ENCODE measurements around the gene OPN1MW3. TPM values are rescaled to one million over a fixed set of nuclear protein-coding genes. Genes with fewer than 3 reads are reported as not detected.
"Not testable (repeated sequence)": the region's sequence is repeated elsewhere in the genome, so short reads cannot be mapped to it uniquely, and the experiment has no call there.

OPN1MW3 gene
- total RNA-seq, 1 donor from 2014 or later, result not detected

DNA sequence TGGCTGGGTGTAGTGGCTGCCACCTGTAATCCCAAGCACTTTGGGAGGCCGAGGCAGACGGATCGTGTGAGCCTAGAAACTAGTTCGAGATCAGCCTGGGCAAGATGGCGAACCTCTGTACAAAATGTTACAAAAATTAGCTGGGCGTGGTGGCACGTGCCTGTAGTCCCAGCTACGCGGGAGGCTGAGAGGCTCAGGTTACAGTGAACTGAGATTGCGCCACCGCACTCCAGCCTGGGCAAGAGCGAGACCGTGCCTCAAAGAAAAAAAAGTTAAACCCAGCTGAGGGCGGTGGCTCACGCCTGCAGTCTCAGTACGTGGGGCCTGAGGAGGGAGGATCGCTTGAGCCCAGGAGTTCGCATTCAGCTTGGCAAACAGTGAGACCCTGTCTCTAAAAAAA lies 39.3 kb downstream of the OPN1MW3 start:
- peak; percentile 46 for DNase-seq (ENCODE audit: low spot score)
- no peak overlapping the region for H3K27ac Mint-ChIP-seq (ENCODE audit: unreplicated experiment)
- H3K27me3 Mint-ChIP-seq (ENCODE audit: low read depth), result no peaks in the 10 kb centered on the region
- H3K36me3 Mint-ChIP-seq (ENCODE audit: low read depth), result no peaks in the 10 kb centered on the region
- no peak overlapping the region for H3K4me3 Mint-ChIP-seq (ENCODE audit: unreplicated experiment)
- H3K9me3 Mint-ChIP-seq (ENCODE audit: low read depth), result peaks cover 9% of the 10 kb centered on the region
- TF ChIP-seq, protein P1, sequence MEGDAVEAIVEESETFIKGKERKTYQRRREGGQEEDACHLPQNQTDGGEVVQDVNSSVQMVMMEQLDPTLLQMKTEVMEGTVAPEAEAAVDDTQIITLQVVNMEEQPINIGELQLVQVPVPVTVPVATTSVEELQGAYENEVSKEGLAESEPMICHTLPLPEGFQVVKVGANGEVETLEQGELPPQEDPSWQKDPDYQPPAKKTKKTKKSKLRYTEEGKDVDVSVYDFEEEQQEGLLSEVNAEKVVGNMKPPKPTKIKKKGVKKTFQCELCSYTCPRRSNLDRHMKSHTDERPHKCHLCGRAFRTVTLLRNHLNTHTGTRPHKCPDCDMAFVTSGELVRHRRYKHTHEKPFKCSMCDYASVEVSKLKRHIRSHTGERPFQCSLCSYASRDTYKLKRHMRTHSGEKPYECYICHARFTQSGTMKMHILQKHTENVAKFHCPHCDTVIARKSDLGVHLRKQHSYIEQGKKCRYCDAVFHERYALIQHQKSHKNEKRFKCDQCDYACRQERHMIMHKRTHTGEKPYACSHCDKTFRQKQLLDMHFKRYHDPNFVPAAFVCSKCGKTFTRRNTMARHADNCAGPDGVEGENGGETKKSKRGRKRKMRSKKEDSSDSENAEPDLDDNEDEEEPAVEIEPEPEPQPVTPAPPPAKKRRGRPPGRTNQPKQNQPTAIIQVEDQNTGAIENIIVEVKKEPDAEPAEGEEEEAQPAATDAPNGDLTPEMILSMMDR (IDR thresholded peaks at IDR 0.05), result no peak
- H3K4me1 Mint-ChIP-seq (ENCODE audit: low read depth), result no peaks in the 10 kb centered on the region

DNA sequence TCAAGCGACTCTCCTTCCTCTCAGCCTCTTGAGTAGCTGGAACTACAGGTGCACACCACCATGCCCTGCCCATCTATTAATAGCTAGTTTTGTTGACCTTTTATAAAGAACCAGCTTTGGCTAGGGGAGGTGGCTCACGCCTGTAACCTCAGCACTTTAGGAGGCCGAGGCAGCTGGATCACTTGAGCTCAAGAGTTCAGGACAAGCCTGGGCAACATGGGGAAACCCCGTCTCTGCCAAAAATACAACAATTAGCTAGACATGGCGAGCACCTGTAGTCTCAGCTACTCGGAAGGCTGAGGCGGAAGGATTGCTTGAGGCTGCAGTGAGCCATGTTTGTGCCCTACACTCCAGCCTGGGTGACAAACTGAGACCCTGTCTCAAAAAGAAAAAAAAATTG lies 40.9 kb downstream of the OPN1MW3 start:
- H3K4me3 Mint-ChIP-seq (ENCODE audit: unreplicated experiment), result no peak overlapping the region
- peaks cover 9% of the 10 kb centered on the region for H3K9me3 Mint-ChIP-seq (ENCODE audit: low read depth)
- H3K36me3 Mint-ChIP-seq (ENCODE audit: low read depth), result no peaks in the 10 kb centered on the region
- no peaks in the 10 kb centered on the region for H3K27me3 Mint-ChIP-seq (ENCODE audit: low read depth)
- TF ChIP-seq, protein P1 (IDR thresholded peaks at IDR 0.05), result no peak
- DNase-seq (ENCODE audit: low spot score), result peak; percentile 18
- H3K27ac Mint-ChIP-seq (ENCODE audit: unreplicated experiment), result no peak overlapping the region
- no peaks in the 10 kb centered on the region for H3K4me1 Mint-ChIP-seq (ENCODE audit: low read depth)

DNA sequence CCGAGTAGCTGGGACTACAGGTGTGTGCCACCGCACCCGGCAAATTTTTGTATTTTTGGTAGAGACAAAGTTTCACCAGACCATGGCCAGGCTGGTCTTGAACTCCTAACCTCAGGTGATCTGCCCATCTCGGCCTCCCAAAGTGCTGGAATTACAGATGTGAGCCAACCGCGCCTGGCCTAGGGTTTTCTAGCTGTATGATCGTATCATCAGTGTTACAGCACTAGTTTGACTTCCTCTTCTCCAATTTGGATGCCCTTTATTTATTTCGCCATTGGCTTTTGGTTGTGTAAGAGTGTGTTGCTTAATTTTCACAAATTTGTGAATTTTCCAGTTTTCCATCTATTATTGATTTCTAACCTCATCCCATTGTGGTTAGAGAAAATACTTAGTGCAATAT lies 43.4 kb downstream of the OPN1MW3 start:
- Mint-ChIP-seq H3K36me3 (ENCODE audit: low read depth) (peaks cover 2% of the 10 kb centered on the region), H3K9me3 (ENCODE audit: low read depth) (peaks cover 11% of the 10 kb centered on the region), H3K27me3 (ENCODE audit: low read depth) (peaks cover 2% of the 10 kb centered on the region), H3K4me3 (ENCODE audit: unreplicated experiment) (no peak overlapping the region), H3K27ac (ENCODE audit: unreplicated experiment) (no peak overlapping the region), H3K4me1 (ENCODE audit: low read depth) (no peaks in the 10 kb centered on the region)
- TF ChIP-seq, protein P1 (IDR thresholded peaks at IDR 0.05), result no peak
- DNase-seq (ENCODE audit: low spot score), result peak; percentile 33

DNA sequence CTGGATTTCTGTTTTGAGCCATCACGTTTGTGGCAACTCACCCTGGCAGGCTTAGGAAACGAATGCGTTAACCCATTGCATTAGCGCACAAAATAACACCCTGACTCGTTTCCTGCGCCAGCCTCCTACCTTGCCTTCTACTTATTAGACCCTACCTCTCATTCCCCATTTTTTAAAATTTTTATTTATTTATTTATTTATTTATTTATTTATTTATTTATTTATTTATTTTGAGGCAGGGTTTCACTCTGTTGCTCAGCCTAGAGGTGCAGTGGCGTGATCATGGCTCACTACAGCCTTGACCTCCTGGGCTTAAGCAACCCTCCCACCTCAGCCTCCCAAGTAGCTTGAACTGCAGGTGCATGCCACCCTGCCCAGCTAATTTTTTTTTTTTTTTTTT lies 45.6 kb downstream of the OPN1MW3 start:
- H3K4me3 Mint-ChIP-seq (ENCODE audit: unreplicated experiment); H3K27me3 Mint-ChIP-seq (ENCODE audit: low read depth); H3K36me3 Mint-ChIP-seq (ENCODE audit: low read depth); H3K27ac Mint-ChIP-seq (ENCODE audit: unreplicated experiment); H3K4me1 Mint-ChIP-seq (ENCODE audit: low read depth); DNase-seq (ENCODE audit: low spot score): not testable (repeated sequence)
- H3K9me3 Mint-ChIP-seq (ENCODE audit: low read depth), result peaks cover 12% of the 10 kb centered on the region

DNA sequence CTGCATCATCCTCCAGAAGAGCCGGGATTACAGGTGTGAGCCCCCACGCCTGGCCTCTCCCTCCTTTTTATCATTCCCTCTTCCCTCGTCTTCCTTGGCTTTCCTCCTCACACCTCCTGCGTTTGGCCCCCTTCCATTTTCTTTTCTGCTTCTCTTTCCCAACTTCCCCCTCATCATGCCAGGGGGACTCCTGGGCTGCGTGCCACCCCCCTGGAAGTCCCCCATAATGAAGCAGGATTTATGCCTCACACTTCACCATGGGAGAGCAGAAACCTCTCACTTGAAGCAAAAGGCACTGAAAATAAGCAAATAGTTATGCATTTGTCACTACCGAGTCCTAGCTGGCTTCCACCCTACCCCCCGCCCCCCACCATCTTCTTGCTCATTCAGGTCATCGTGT lies 46.1 kb downstream of the OPN1MW3 start:
- H3K9me3 Mint-ChIP-seq (ENCODE audit: low read depth), result peaks cover 13% of the 10 kb centered on the region
- no peak overlapping the region for H3K27ac Mint-ChIP-seq (ENCODE audit: unreplicated experiment)
- H3K4me3 Mint-ChIP-seq (ENCODE audit: unreplicated experiment), result no peak overlapping the region
- peaks cover 2% of the 10 kb centered on the region for H3K36me3 Mint-ChIP-seq (ENCODE audit: low read depth)
- peak; percentile 11 for DNase-seq (ENCODE audit: low spot score)
- H3K27me3 Mint-ChIP-seq (ENCODE audit: low read depth), result peaks cover 2% of the 10 kb centered on the region
- TF ChIP-seq, protein P1 (IDR thresholded peaks at IDR 0.05), result no peak
- no peaks in the 10 kb centered on the region for H3K4me1 Mint-ChIP-seq (ENCODE audit: low read depth)

DNA sequence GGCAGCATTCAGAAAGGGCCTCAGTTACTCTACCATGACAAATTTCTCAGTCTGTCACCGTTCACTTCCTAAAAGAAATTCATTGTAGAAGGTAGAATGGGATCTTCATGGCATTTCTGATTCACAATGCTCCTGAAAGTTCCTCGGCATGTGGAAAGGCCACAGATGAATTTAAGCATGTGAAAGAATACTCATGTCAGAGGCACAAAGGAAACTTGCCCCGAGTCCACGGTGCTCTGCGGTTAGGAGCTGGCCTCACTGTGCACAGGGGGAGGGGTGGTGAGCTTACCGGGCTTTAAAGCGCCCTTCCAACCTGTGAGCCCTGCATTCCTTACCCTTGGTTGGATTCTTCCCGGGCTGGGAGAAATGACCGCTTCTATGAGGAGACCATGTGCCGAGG lies 47.5 kb downstream of the OPN1MW3 start:
- Mint-ChIP-seq H3K27ac (ENCODE audit: unreplicated experiment) (no peak overlapping the region), H3K9me3 (ENCODE audit: low read depth) (peaks cover 10% of the 10 kb centered on the region), H3K4me3 (ENCODE audit: unreplicated experiment) (no peak overlapping the region), H3K36me3 (ENCODE audit: low read depth) (peaks cover 2% of the 10 kb centered on the region), H3K4me1 (ENCODE audit: low read depth) (no peaks in the 10 kb centered on the region), H3K27me3 (ENCODE audit: low read depth) (peaks cover 2% of the 10 kb centered on the region)
- peak; percentile 47 for DNase-seq (ENCODE audit: low spot score)
- TF ChIP-seq, protein P1 (IDR thresholded peaks at IDR 0.05), result no peak
